GM12878 (cell line): ENCODE data around the gene TADA3. TPM values are rescaled to one million over a fixed set of nuclear protein-coding genes. Genes with fewer than 3 reads are reported as not detected.

Source experiments
- ATAC-seq: fragments of 200-7000 bp; cut with Tn5 transposase; 3 replicates; pipeline ENCODE4 v1.9.1; 2020; ENCODE audit warnings: mild to moderate bottlenecking, moderate library complexity
- BruUV-seq: library from RNA; stranded (reverse); fragments of 400-500 nt; replicated peaks from 2 replicates; lab custom pipeline; 2021; lab: Mats Ljungman, UMichigan
- CTCF ChIA-PET: fragments of 300-600 bp; sonication (Branson Sonifier 250); formaldehyde crosslinking; extraction: SDS; loops from one replicate; lab custom pipeline; 2021; ENCODE audit warnings: inconsistent platforms; lab: Yijun Ruan, JAX
- POLR2A ChIA-PET: fragments of 350-600 bp; formaldehyde crosslinking; extraction: SDS; loops from one replicate; lab custom pipeline; 2021; ENCODE audit warnings: inconsistent platforms; lab: Charles Lee
- RAD21 ChIA-PET: fragments of 300-600 bp; sonication (Branson Sonifier 250); formaldehyde crosslinking; loops from one replicate; lab custom pipeline; 2023; ENCODE audit warnings: antibody characterized with exemption; ENCODE audit not compliant: unreplicated experiment; lab: Charles Lee
- SMC1A ChIA-PET: fragments of 300-600 bp; sonication (Branson Sonifier 250); formaldehyde crosslinking; loops from one replicate; lab custom pipeline; 2023; ENCODE audit not compliant: unreplicated experiment, uncharacterized antibody; lab: Charles Lee
- DNase-seq: peaks from one replicate; pipeline ENCODE4 v3.0.0-alpha.2; 2011; ENCODE audit warnings: low read depth, low spot score
- FAIRE-seq: peaks from 3 replicates; lab custom pipeline; 2011; peaks lifted over from hg19 to GRCh38; lab: Jason Lieb, UNC
- H2AFZ ChIP-seq: 2 replicates; pipeline ENCODE4 v1.6.0; 2011; ENCODE audit warnings: low read depth, low read length, control low read depth; ENCODE audit not compliant: control insufficient read depth
- H3K27ac ChIP-seq: 2 replicates; pipeline ENCODE4 v1.5.1; 2011; ENCODE audit warnings: control low read depth; ENCODE audit not compliant: control insufficient read depth, insufficient read depth
- H3K27me3 ChIP-seq, 2 experiments: replicated peaks in 1 of 2; 2 replicates each; pipeline versions ENCODE4 v1.6.0 to v1.6.1; 2011; ENCODE audit warnings: low read length in 1 of 2; ENCODE audit not compliant: control insufficient read depth in 2 of 2, insufficient read depth in 2 of 2
- H3K36me3 ChIP-seq, 2 experiments: 2 replicates each; pipeline ENCODE4 v1.5.1; 2011; ENCODE audit warnings: low read length in 1 of 2; ENCODE audit not compliant: control insufficient read depth in 2 of 2, insufficient read depth in 2 of 2
- H3K4me1 ChIP-seq: 2 replicates; pipeline ENCODE4 v1.6.1; 2011; ENCODE audit warnings: mild to moderate bottlenecking, low read length, moderate library complexity, mixed read lengths; ENCODE audit not compliant: control insufficient read depth, insufficient read depth
- H3K4me2 ChIP-seq: 2 replicates; pipeline ENCODE4 v1.6.0; 2011; ENCODE audit warnings: control low read depth; ENCODE audit not compliant: control insufficient read depth, insufficient read depth
- H3K4me3 ChIP-seq: fragments of 200-600 bp; sonication (generic); 2 replicates; pipeline ENCODE4 v1.5.1; 2016
- H3K79me2 ChIP-seq: 2 replicates; pipeline ENCODE4 v1.6.0; 2011; ENCODE audit warnings: low read length; ENCODE audit not compliant: control insufficient read depth, insufficient read depth
- H3K9ac ChIP-seq: 2 replicates; pipeline ENCODE4 v1.8.0; 2011; ENCODE audit warnings: low read length, control low read depth, mixed read lengths; ENCODE audit not compliant: control insufficient read depth, insufficient read depth
- H3K9me3 ChIP-seq: replicated peaks from 3 replicates; pipeline ENCODE4 v1.5.1; 2011; ENCODE audit warnings: mild to moderate bottlenecking, low read length; ENCODE audit not compliant: control insufficient read depth, insufficient read depth
- H4K20me1 ChIP-seq: 2 replicates; pipeline ENCODE4 v1.6.0; 2011; ENCODE audit not compliant: control insufficient read depth, insufficient read depth
- ATF7 ChIP-seq: fragments of 450-650 bp; IDR thresholded peaks from 2 replicates; pipeline ENCODE4 v1.6.1; 2016; ENCODE audit warnings: low read depth, mild to moderate bottlenecking
- BACH1 ChIP-seq: fragments of 450-650 bp; IDR thresholded peaks from 2 replicates; pipeline ENCODE4 v1.6.1; 2017; ENCODE audit warnings: mild to moderate bottlenecking, borderline replicate concordance
- CHD1 ChIP-seq: IDR thresholded peaks from 2 replicates; pipeline ENCODE4 v1.6.1; 2012; ENCODE audit warnings: low read depth, low read length, improper control_type of control experiment
- EED ChIP-seq: sonication (generic); IDR thresholded peaks from 2 replicates; pipeline ENCODE4 v1.6.1; 2016; ENCODE audit warnings: antibody characterized with exemption, low read depth
- HDGF ChIP-seq: fragments of 450-650 bp; IDR thresholded peaks from 2 replicates; pipeline ENCODE4 v1.6.1; 2016; ENCODE audit warnings: antibody characterized with exemption
- IKZF2 ChIP-seq, 2 experiments: fragments of 450-650 bp; IDR thresholded peaks; 2 replicates each; pipeline ENCODE4 v1.6.1; 2017; ENCODE audit warnings: mild to moderate bottlenecking in 2 of 2, moderate library complexity in 2 of 2
- MLLT1 ChIP-seq: fragments of 450-650 bp; IDR thresholded peaks from 2 replicates; pipeline ENCODE4 v1.6.1; 2016; ENCODE audit warnings: mild to moderate bottlenecking
- NBN ChIP-seq: fragments of 450-650 bp; IDR thresholded peaks from 2 replicates; pipeline ENCODE4 v1.6.1; 2016
- RELB ChIP-seq: fragments of 450-650 bp; IDR thresholded peaks from 2 replicates; pipeline ENCODE4 v1.6.1; 2017; ENCODE audit warnings: low read depth, mild to moderate bottlenecking, moderate library complexity
- TARDBP ChIP-seq: IDR thresholded peaks from 2 replicates; pipeline ENCODE4 v1.6.1; 2016; ENCODE audit warnings: borderline replicate concordance
- WGBS: methylation state at CpG from one replicate; pipeline ENCODE4 v1.1.6; 2016; ENCODE audit warnings: low lambda C conversion rate; ENCODE audit not compliant: insufficient replicate concordance, insufficient coverage; ENCODE audit errors: missing lambda C conversion rate; 5-methylcytosine and 5-hydroxymethylcytosine counted together
- in situ Hi-C: fragments of 300-500 bp; cut with MboI; formaldehyde crosslinking; loops from 9 replicates; pipeline ENCODE4 v1.14.3; 2018; ENCODE audit warnings: mixed read lengths
- intact Hi-C: fragments of 100-400 bp; cut with micrococcal nuclease; formaldehyde crosslinking; loops from one replicate; pipeline ENCODE4 v1.14.2; 2022; ENCODE audit not compliant: unreplicated experiment
- polyA plus RNA-seq, 11 experiments: library from polyadenylated mRNA; depleted of rRNA in 4 of 11; unstranded in 6 of 11; stranded (reverse) in 5 of 11; fragments of >200 nt; fragmentation: Nextera tagmentation in 4 of 11; fragmentation: Illumina TruSeq in 1 of 11; extraction: Ambion mirVana in 4 of 11; extraction: Trizol in 1 of 11; gene quantifications; 1 replicate in 1 of 11; 2 replicates in 10 of 11; pipeline versions ENCODE4 v1.2.1 to v1.2.3, GENCODE V29; 2011 to 2016; ENCODE audit warnings: inconsistent platforms in 2 of 11, missing spikeins in 2 of 11, low read depth in 1 of 11
- total RNA-seq, 4 experiments: library from RNA; depleted of rRNA in 3 of 4; stranded (reverse); fragments of >200 nt in 3 of 4; fragmentation: Illumina TruSeq in 1 of 4; extraction: Trizol in 1 of 4; gene quantifications; 2 replicates each; pipeline versions ENCODE4 v1.2.1 to v1.2.3, GENCODE V29; 2013 to 2021

The TADA3 gene
- total and polyA plus RNA-seq, 10 of the 15 experiments (the other 5 are each of a cell fraction or from before 2014, with no cell fraction given), result 2.6 to 71.2 (median 51.0) TPM

DNA sequence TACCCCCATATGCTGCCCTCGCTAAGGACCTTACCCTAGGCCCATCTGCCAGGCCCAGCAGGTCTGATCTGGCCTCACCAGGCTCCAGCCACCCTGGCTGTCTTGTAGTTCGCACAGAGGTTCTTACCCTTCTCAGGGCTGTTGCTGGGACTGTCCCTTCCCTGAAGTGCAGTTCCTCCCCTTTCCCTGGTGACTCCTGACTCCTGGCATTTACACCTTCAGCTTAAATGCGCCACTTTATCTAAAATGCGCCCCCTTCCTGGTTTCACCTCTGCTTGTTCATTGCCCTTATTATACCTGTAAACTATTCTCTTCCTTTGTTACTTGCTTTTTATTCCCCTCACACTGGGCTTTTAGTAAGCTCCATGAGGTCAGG, 17.0 kb upstream of the TADA3 start:
- ATAC-seq, result peak; percentile 48
- H3K27ac ChIP-seq, result peak overlapping the region; percentile 75
- POLR2A ChIA-PET, result interaction anchor here (0.6 to 2.9 kb wide), 3 partner anchors 13 to 457 kb away, joined by 3 to 19 read pairs (median 3); no protein-coding TSS in a partner anchor
- TF ChIP-seq NBN, result peak; percentile 61; the same call in 1 of the 2 replicates
- TF ChIP-seq TARDBP, result no peak
- peak; percentile 74 for TF ChIP-seq MLLT1
- no peak; the same call in 1 of the 2 replicates for TF ChIP-seq EED
- TF ChIP-seq IKZF2 (IDR thresholded peaks at IDR 0.05), result peak in 1 of 2 experiments; percentile 58; a peak in 2 of 4 replicates
- no peak for TF ChIP-seq BACH1
- TF ChIP-seq HDGF, result peak; percentile 21; the same call in 1 of the 2 replicates
- TF ChIP-seq CHD1, result no peak
- TF ChIP-seq RELB, result peak; percentile 30; the same call in 1 of the 2 replicates
- TF ChIP-seq ATF7, result 0 out of 2 replicates have a peak, but pooled peaks have one; percentile 15
- TF ChIP-seq, all 136 proteins: peak for 6
- RAD21 ChIA-PET, result interaction anchor here (1.2 to 2.0 kb wide), 3 partner anchors 13 to 27 kb away, joined by 3 to 6 read pairs (median 4); partner anchors contain the start of gene ARPC4
- Histone ChIP-seq H3K9ac (peak overlapping the region; percentile 80), H3K4me2 (peak overlapping the region; percentile 90), H3K4me1 (peaks cover 13% of the 10 kb centered on the region), H3K36me3 (peaks cover 15 to 28% of the 10 kb centered on the region in 2 experiments), H3K9me3 (no peaks in the 10 kb centered on the region), H3K4me3 (peak overlapping the region; percentile 81), H4K20me1 (no peaks in the 10 kb centered on the region), H3K27me3 (no peaks in the 10 kb centered on the region), H3K79me2 (no peaks in the 10 kb centered on the region), H2AFZ (peak overlapping the region; percentile 52)
- 28% methylated on average over 4 of the region's 4 CpGs for WGBS
- intact Hi-C loops (loop anchor here (5.0 kb wide), 1 partner anchor 77 kb away; the partner anchor contains the start of gene BRPF1), in situ Hi-C loops (no loop called here)
- SMC1A ChIA-PET, result interaction anchor here (1.1 to 1.2 kb wide), 2 partner anchors 27 to 72 kb away, joined by 3 read pairs; no protein-coding TSS in a partner anchor
- DNase-seq, result no peak
- BruUV-seq, result no TSS peak
- CTCF ChIA-PET, result interaction anchor here (1.0 kb wide), 1 partner anchor 35 kb away, joined by 3 read pairs; the partner anchor contains the start of gene RPUSD3
- FAIRE-seq, result no peak
